ENCODE results near the gene FRAT2.

DNA sequence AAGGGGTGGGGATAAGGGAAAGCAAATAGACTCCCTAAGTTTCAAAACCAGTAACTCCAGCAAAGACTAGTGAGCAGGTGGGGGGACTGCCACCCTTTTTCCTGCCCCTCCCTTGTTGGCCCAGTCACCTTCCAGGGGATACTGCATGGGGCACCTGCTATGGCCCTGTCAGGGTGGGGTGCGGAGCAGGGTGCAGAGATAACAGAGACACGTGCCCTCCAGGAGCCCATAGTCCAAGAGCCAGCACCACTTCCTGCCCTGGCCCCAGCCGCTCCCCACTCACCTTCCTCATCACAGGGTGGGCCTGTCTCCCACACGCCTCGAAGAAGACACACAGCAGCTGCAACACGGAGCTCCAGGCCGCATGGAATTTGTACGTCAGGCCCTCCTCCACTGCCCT is 46.0 kb upstream of the FRAT2 start:
- TF ChIP-seq GATA2 (IDR thresholded peaks at IDR 0.05; ENCODE audit: low read depth, low read length) (no peak), GATA3 (IDR thresholded peaks at IDR 0.05; ENCODE audit: low read depth, low read length) (no peak)

Data from SH-SY5Y (cell line).